GM21737 (cell line): Measurements from ENCODE around the gene ARFGEF2.

Source experiments
- ATAC-seq: cut with Tn5 transposase; IDR thresholded peaks from one replicate; pipeline ENCODE4 v1.9.1; 2021; ENCODE audit warnings: mild to moderate bottlenecking, moderate library complexity; ENCODE audit not compliant: unreplicated experiment

ARFGEF2 gene

DNA sequence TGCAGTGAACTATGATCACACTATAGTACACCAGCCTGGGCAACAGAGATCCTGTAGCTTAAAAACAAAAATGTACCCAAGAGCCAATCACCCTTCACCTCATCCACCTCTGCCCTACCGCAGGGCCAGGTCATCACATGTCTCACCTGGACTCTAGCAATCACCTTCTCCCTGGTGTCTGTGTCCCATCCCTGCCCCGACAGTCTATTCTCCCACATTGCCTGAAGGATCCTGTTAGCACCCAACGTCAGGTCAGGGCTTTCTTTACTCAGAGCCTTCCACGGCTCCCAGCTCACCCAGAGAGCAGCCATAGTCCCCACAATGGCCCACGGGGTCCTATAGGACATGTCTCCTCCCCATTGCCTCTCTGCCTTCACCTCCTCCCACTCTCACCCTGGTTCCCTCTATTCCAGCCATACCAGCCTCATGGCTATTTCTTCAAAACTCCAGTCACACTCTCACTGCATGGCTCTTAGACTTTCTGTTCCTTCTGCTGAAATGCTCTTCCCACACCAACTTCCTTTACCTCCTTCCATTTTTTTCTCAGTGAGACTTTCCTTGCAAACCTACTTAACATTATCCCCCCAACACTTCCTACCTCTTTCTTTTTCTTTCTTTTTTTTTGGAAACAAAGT is 22.5 kb upstream of the ARFGEF2 start:
- ATAC-seq, result no peak

- no peak for ATAC-seq
Observed at GRCh38 chr20:48899881-48900280, 21.6 kb upstream of the ARFGEF2 start.

DNA sequence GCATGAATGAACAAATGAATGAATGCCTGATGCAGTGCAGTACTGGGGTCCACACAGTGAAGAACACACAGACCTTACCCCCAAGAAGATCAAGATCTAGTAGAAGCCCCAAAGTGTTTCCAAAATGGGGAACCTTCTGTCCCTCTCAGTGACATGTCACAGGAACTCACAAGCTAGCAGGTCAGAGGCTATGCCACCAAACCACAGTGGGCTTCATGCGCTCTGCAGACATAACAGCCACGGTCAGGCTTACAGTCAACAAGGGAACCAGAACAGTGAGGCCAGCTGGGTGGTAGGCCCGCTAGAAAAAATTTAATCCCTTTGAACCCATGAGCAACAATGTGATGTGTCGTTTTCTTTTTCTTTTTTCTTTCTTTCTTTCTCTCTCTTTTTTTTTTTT is 20.2 kb upstream of the ARFGEF2 start:
- no peak for ATAC-seq

GRCh38 chr20:48903705-48904104 is 17.8 kb upstream of the ARFGEF2 start:
- ATAC-seq, result no peak

DNA sequence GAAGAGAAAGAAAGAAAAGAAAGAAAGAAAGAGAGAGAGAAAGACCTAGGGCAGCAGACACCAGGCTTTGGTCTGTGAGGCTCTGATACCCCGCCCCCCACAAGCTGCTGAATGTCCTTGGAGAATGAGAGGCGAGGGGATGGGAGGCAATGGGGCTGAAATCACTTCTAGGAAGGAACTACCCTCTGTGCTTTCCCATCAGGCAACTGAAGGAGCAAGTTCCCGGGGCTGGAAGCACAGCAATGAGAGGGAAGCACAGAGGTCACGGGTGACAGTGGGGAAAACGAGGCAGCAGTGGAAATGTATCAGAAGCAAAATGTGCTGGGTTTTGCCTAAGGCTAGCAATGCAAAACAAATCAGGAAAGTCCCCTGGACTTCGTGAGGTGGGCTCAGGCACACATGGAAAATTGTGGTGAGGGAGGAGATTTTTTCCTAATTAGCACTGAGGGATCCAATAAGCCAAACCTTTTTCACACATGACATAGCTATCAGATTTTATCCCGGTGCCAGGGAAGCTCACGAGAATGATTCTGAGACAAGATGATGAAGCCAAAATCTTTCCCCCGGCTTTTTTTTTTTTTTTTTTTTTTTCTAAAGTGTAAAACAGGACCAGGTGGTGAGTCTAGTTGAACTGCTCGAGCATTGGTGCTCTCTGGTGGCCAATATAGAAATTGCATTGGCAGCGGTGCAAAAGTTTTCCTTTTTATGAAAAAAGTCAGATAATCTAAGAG is 16.8 kb upstream of the ARFGEF2 start:
- ATAC-seq, result no peak

DNA sequence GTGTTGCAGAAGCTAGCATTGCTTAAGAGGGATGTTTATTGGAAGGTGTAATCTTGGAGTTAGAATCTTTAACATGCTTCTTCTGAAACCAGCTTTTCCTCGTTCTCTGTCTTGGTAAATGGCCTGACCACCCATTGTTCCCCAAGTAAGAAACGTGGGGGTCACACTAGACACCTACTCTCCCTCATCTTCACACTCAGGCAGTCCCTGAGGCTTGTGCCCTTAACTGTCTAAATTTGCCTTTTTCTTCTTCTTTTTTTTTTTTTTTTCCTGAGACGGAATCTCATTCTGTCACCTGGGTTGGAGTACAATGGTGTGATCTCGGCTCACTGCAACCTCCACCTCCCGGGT is 16.2 kb upstream of the ARFGEF2 start:
- no peak for ATAC-seq

DNA sequence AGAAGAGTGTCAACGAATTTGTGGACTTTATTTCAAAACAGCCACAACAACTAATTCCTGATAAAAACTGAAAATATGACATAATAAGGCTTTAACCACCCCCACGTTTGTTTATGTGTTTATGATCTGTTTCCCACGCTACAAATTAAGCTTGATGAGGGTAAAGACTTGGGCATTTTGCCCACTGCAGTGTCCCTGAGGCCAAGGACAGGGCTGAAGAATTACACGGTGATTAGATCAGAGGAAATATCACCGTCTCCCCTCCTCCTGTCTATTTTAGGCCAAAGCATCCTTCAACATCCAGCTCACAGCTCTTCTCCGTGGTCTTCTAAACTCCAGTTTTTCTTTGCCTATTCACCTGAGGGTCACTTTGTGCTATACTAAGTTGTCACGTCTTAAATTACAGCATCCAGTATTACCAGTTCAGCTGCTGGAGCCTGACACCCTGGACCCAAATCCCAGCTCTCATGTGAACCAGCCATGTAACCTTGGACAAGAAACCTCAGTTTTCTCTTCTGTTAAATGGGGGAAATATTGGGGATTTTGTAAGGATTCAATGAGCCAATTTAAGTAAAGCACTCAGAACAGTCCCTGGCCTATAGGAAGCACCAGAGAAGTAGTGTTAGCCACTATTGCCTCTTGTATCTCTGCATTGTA is 15.2 kb upstream of the ARFGEF2 start:
- no peak for ATAC-seq

DNA sequence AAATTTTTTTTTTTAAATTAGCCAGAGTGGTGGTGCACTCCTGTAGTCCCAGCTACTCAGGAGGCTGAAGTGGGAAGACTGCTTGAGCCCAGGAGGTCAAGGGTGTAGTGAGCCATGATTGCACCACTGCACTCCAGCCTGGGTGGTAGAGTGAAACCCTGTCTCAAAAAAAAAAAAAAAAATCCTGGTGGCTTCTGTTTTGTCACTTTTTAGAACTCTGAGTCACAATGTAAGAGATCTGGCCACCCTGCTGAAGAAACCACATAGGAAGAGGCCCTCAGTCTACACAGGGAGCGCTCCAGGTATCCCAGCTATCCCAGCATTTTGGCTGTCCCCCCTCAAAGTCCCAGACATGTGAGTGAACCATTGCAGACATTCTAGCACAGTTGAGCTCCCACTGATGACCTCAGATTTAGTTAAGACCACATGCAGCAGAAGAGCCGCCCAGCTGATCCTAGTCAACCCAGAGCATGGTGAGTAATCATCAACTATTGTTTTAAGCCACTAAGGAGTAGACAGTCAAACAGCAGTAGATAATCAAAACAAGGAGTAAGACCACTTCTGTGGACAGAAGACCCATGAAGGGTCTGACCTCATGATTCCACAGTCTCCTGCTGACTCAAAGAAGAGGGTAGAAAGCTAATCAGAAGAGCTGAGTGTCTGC is 12.7 kb upstream of the ARFGEF2 start:
- ATAC-seq, result no peak

- ATAC-seq, result no peak
Observed at GRCh38 chr20:48909910-48910309, 11.6 kb upstream of the ARFGEF2 start.

DNA sequence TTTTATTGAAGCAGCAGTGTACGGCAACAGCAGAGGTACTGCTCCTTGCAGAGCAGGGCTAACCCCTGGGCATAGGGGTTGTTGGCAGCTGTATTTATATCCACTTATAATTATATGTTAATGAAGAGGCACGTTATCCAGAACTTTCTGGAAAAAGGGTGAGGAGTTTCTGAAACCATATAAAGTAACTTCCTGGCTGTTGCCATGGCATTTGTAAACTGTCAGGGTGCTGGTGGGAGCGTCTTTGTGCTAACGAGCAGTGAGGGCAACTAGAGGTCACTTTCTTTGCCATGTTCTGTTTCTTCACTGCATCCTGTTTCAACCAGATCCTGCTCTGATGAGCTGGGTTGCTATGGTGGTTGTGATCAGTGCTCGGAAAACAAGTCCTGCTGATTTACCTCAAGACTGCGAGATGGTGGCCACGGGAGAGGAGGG is 11.1 kb upstream of the ARFGEF2 start:
- ATAC-seq, result no peak

GRCh38 chr20:48912065-48912464 is 9.4 kb upstream of the ARFGEF2 start:
- ATAC-seq, result peak; percentile 83

- no peak for ATAC-seq
Observed at GRCh38 chr20:48916699-48917098, 4.8 kb upstream of the ARFGEF2 start.

DNA sequence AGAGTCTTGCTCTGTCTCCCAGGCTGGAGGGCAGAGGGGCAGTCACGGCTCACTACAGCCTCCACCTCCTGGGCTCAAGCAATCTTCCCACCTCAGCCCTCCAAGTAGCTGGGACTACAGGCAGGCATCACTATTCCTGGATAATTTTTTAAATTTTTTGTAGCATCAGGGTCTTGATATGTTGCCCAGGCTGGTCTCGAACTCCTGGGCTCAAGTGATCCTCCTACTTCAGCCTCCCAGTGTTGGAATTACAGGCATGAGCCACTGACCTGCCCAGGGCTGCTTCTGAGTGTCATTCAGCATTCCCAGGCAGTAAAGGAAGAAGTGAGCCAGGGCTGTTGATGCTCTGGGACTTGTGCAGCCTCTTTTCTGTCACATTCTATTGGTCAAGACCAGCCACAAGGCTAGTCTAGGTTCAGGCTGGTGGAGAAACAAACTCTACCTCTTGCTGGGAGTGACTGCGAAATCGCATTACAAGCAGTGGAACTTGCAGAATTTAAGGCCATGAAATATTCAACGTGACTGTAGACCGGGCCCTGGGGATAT is 2.1 kb upstream of the ARFGEF2 start:
- ATAC-seq, result no peak

- ATAC-seq, result no peak
Observed at GRCh38 chr20:48919882-48920526, 1.5 kb upstream of the ARFGEF2 start.

- ATAC-seq, result no peak
Observed at GRCh38 chr20:48920527-48921167, 864 bp upstream of the ARFGEF2 start.

GRCh38 chr20:48921883-48922820 is 641 bp downstream of the ARFGEF2 start:
- peak; percentile 32 for ATAC-seq

DNA sequence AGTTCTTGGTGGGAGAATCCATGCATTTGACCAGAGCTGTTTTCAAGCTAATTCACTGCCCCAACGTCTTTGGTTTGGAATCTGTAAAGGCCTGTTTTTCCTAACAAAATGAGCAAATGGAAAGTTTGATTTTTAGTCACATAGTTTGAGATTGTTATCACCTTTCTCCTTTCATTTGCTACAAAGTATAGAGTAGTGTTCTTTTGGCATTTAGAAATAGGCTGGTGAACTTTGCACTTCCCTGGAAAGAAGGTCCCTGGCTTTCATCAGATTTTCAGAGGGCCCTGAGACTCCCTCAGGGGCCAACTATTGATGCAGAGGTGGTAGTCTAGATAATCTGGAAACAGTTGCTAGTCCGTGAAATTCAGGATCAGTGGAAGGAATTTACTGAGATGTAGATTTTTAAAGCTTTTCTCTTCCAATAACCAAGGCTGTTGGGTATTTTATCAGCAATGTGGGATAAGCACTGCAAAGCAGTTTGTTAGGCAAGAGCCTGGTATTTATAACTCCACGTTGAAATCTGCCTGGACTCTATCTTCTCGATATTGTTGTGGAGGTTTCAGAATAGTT is 1.7 kb downstream of the ARFGEF2 start:
- no peak for ATAC-seq

DNA sequence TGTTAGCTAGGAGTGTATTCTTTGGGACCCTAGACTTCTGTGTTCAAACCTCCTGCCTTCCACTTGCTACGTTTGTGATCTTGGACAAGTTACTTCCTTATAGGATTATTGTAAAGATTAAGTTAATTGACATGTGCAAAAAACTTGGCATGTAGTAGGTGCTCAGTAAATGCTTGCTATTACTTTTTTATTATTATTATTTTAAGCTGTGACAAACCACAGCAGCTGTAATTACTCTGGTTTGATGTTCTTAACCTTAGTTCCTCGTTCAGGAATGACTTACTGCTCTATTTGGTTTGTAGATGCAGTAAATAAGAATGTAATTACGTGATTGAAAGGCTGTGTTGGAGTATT is 3.2 kb downstream of the ARFGEF2 start:
- ATAC-seq, result no peak

DNA sequence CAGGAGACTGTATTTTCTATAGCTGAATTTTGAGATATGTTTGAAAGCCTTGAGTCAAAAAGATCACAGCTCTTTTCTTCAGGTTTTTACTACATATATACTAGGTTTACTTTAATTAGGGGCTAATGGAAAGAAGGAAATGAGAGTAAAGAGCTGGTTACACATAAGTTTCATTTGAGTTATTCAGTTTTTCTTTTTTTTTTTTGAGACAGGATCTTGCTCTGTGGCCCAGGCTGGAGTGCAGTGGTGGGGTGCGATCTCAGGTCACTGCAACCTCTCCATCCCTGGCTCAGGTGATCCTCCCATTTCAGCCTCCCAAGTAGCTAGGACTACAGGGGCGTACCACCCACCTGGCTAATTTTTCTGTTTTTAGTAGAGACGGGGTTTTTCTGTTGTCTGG is 4.8 kb downstream of the ARFGEF2 start:
- ATAC-seq, result no peak
